SIG-M5 (cell line): ENCODE measurements around the gene NPAS1.

Source experiments
- DNase-seq: peaks from one replicate; lab custom pipeline; 2025; lab: John Stamatoyannopoulos, UW

NPAS1 gene

GRCh38 chr19:47019431-47020041 is at the start of gene NPAS1:
Gene NPAS1 (plus strand): TSS chr19:47019837. CDS start chr19:47021048, 1,211 bp downstream.
- no peak for DNase-seq

- DNase-seq, result no peak
Measured at GRCh38 chr19:46970815-46971214, 48.8 kb upstream of the NPAS1 start.

- no peak for DNase-seq
Measured at GRCh38 chr19:46972311-46972710, 47.3 kb upstream of the NPAS1 start.

- DNase-seq, result no peak
Measured at GRCh38 chr19:46974181-46974580, 45.5 kb upstream of the NPAS1 start.

- DNase-seq, result no peak
Measured at GRCh38 chr19:46975011-46975924, 44.4 kb upstream of the NPAS1 start.

- no peak for DNase-seq
Measured at GRCh38 chr19:46975925-46976782, 43.5 kb upstream of the NPAS1 start.

- no peak for DNase-seq
Measured at GRCh38 chr19:46976845-46977320, 42.8 kb upstream of the NPAS1 start.

- DNase-seq, result no peak
Measured at GRCh38 chr19:46977548-46977947, 42.1 kb upstream of the NPAS1 start.

GRCh38 chr19:46978171-46978869 is 41.3 kb upstream of the NPAS1 start:
- no peak for DNase-seq

- no peak for DNase-seq
Measured at GRCh38 chr19:46979126-46980105, 40.2 kb upstream of the NPAS1 start.

GRCh38 chr19:46980761-46981160 is 38.9 kb upstream of the NPAS1 start:
- no peak for DNase-seq

GRCh38 chr19:46981286-46981945 is 38.2 kb upstream of the NPAS1 start:
- no peak for DNase-seq

- no peak for DNase-seq
Measured at GRCh38 chr19:46983097-46983496, 36.5 kb upstream of the NPAS1 start.

- DNase-seq, result no peak
Measured at GRCh38 chr19:46984077-46985010, 35.3 kb upstream of the NPAS1 start.

- no peak for DNase-seq
Measured at GRCh38 chr19:46985542-46986415, 33.9 kb upstream of the NPAS1 start.

- DNase-seq, result no peak
Measured at GRCh38 chr19:46988614-46989230, 30.9 kb upstream of the NPAS1 start.

GRCh38 chr19:46990991-46991676 is 28.5 kb upstream of the NPAS1 start:
- DNase-seq, result no peak
